ENCODE data around the gene UTS2B.

- TF ChIP-seq EZH2 (IDR thresholded peaks at IDR 0.05; ENCODE audit: insufficient read depth, poor library complexity, severe bottlenecking) (no peak), EZH2phosphoT487 (IDR thresholded peaks at IDR 0.05; ENCODE audit: insufficient read depth, low read depth) (no peak)
These were observed 13.6 kb upstream of the UTS2B start for GRCh38 chr3:191343913-191344312.

All from GM23248 (cell line).